Activated T-cell treated with anti-CD3 and anti-CD28 coated beads for 1 hour (primary cell): ENCODE data around the gene RDH12.
"Not testable (repeated sequence)": the region's sequence is repeated elsewhere in the genome, so short reads cannot be mapped to it uniquely, and the experiment has no call there.

ENCODE experiments used
- DNase-seq: peaks from one replicate; pipeline ENCODE4 v3.0.0-alpha.2; 2020; ENCODE audit warnings: low read depth

The RDH12 gene

DNA sequence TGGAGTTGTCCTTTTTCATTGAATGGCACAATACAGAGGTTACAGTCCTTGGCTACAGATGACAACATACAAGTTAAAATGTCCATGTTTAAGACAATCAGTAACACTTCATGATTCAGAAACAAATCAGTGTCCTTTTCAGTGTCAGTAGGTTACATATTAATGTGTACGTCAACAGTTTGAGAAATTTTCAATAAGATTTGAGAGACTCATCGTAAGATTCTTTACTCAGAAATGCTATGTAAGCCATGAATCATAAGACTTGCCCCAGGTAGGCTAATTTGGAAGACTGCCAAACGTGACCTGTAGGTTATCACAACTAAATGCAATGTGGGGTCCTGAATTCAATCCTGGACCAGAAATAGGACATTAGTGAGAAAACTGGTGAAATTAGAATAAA, 3.5 kb downstream of the RDH12 start:
- no peak for DNase-seq

DNA sequence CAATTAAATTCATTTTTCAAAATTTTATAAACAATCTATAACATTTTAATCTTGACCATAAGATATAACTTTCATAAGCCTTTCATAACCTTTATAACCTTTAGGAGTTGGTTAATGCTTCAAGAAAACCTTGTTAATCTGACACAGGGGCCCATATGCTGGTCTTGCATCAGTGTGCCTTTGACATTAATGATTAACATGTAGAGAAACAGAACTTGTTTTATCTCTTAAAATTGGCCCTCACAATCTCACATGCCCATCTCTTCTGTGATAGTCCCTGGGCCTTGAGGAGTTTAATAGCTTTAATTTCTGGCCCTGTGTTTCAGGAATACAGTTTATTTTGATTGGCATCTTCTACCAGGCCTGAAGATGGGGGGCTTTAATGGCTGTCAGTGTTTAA, 7.7 kb downstream of the RDH12 start:
- DNase-seq: not testable (repeated sequence)

DNA sequence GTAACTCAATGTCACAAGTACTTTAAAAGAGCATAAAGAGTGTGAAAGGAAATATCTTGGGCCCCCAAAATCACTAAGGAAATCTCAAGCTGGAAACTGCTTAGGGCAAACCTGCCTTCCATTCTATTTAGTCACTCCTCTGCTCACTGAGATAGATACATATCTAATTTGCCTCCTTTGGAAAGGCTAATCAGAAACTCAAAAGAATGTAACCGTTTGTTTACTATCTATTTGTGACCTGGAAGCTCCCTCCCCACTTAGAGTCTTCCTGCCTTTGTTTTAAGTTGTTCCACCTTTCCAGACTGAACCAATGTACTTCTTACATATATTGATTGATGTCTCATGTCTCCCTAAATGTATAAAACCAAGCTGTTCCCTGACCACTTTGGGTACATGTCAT, 8.1 kb downstream of the RDH12 start:
- DNase-seq: not testable (repeated sequence)

DNA sequence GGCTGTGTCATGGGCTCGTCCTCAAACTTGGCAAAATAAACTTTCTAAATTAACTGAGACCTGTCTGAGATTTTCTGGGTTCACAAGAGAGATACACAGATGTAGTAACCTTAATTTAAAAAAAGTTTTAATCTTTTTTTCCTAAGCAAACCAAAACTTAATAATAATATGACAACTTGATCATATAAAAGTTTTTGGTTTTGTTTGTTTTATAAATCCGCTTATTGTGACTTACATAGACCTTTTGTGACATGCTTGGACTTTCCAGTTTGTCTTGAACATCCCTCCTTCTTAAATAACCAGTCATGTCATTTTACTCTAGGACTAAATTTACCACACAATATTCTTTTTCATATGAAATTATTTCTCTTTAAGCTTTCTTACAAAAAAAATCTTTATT, 8.5 kb downstream of the RDH12 start:
- no peak for DNase-seq

DNA sequence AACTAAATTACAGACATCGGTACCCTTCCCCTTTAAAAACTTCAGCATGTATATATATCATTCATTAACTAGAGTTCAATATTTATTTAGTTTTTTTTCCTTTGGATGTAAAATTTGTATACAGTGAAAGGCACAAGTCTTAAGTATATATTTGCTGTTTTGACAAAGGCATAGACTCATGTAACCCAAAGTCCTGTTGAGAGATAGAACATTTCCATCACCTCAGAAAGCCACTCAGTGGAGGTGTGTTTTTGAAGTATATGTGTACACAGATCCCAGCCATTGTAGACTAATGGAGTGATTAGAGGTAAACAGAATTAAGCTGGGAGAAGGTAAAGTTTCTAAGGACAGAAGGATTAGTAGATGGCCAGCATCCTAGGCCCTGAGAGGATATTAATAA, 15.4 kb downstream of the RDH12 start:
- no peak for DNase-seq

DNA sequence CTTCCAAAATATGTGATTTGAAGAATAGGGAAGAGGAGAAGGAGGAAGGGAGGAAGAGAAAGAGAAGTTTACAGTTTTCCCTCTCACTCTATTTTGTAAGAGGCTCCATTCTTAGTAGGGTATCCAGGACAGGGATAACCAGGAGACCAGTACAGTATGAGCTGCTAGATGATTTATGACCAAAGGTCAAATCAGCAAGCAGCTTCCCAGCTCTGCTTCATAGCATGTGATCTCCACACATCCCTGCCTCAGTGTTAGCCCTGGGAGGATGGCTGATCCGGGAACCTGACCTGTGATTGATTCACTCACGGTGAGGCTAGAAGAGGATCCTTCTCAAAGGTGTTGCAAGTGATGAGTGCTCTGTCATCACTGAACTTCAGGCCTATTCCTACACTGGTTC, 16.6 kb downstream of the RDH12 start:
- DNase-seq: no peak

DNA sequence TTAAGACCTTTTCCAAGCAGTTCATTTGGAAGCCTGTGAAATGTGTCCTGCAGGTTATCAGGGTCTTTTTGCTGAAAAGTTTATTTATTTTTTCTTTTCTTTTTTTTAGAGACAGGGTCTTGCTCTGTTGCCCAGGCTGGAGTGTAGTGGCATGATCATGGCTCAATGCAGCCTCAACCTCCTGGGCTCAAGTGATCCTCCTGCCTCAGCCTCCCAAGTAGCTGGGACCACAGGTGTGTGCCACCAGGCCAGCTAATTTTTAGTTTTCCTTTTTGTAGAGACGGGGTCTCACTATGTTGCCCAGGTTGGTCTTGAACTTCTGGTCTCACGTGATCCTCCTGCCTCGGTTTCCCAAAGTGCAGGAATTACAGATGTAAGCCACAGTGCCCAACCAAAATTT, 17.7 kb downstream of the RDH12 start:
- DNase-seq: not testable (repeated sequence)

DNA sequence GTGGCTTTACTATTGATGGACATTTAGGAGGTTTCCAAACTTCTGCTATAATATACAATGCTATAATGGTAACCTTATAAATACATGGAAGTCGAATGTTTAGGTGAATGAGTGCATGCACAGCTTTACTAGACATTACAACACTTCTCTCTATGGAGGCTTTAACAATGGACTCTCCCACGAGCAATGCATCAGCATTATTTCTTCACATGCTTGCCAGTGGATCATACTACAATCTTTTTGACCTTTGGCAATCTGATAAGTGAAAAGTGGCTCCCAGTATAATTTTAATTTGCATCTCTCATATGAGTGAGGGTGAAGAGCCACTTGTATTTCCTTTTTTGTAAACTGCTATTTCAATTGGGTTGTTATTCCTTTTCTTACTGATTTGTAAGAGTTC, 18.2 kb downstream of the RDH12 start:
- no peak for DNase-seq

DNA sequence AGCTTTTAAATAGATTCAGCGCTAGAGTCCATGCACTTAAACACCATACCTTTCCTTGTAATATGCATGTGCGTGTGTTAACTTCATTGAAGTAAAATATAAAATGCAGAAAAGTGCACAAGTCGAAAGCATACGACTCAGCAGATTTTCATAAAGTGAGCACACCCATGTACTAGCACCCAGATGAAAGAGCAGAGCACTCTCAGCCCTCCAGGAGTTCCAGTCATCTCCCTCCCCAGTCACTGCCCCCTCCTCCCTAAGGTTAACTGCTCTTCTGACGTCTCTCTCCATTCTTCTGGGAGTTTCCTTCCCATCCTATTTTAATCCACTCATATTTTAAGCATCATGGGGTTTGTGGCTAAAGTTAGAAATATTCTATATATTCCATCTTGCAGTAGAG, 20.2 kb downstream of the RDH12 start:
- DNase-seq: no peak

DNA sequence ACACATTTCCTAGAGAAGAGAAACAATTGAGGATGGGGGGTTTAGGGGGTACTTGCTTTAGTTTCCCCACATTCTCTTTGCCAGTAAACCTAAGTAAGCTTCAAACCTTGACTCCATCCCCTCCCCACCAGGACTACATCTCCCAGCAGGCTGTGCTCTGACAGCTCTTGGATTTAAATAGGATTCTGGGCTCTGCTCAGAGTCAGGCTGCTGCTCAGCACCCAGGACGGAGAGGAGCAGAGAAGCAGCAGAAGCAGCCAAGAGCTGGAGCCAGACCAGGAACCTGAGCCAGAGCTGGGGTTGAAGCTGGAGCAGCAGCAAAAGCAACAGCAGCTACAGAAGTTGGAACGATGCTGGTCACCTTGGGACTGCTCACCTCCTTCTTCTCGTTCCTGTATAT, 20.6 kb downstream of the RDH12 start:
- no peak for DNase-seq

DNA sequence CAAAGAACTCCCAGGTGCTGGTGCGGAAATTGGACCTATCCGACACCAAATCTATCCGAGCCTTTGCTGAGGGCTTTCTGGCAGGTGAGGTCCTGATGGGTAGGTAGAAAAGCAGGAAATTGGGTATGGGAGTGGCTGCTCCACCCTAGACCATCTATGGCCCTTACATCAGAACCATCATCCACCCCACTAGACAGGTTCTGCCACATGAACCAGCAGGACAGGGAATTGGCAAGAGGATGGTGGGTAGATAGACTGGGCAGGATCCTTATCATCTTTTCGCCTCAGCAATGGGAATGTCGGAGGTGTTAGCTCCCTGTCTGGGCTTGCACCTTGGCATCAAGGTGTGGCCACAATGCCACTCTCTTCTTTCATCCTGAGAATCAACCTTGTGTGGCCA, 23.5 kb downstream of the RDH12 start:
- DNase-seq: no peak

DNA sequence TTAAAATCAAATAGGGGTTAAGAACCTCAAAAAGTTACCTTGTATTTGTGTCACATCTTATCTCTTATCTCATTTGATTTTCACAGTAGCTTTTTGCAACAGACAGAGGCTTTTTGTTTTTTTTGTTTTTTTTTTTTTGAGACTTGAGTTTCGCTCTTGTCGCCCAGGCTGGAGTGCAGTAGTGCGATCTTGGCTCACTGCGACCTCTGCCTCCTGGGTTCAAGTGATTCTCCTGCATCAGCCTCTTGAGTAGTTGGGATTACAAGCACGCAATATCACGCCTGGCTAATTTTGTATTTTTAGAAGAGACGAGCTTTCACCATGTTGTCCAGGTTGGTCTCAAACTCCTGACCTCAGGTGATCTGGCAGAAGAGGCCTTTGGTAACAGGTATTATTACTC, 25.7 kb downstream of the RDH12 start:
- no peak for DNase-seq

DNA sequence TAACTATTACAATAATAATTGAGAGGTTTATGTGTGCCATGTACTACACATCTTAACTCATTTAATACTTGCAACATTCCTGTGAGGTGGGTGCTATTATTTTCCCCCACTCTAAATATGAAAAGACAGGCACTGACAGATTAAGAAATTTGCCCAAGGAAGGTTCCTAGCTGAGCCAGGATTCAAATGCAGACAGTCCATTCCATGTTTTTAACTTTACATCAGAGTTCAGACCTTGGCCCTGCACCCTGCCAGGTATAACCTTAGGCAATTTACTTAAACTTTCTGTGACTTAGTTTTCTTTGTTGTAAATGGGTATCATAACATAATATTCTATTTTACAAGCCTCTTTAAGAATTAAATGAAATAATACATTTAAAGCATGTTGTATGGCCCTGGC, 26.6 kb downstream of the RDH12 start:
- no peak for DNase-seq

DNA sequence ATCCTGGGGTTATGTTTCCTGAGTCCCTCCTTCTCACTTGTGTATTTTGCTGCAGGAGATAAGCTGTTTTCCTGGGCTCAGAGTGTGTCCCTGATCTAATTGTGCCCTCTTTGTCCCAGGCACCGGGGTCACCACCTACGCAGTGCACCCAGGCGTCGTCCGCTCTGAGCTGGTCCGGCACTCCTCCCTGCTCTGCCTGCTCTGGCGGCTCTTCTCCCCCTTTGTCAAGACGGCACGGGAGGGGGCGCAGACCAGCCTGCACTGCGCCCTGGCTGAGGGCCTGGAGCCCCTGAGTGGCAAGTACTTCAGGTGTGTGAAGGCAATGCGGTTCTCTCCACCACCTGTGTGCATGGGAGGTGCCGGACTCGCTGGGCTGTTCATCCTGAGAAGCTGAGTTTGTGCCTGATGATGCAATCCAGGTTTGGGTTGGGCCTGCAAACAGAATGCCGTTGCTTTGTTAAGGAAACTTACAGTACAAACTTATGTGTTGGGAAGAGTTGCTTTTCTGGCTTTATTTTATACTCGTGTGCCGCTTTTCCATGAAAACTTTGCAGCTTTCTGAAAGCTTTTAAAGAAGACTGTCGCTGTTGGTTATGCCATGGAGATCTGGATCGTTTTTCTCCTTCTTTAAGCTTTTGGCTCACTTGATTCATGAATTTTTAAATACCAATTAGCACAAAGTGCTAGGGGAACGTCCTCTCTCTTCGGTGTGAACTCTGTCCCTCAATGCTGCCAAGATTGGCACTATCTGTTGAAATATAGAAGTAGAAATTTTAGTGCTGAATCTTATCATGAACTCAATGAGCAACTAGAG, 27.6 kb downstream of the RDH12 start:
- no peak for DNase-seq

DNA sequence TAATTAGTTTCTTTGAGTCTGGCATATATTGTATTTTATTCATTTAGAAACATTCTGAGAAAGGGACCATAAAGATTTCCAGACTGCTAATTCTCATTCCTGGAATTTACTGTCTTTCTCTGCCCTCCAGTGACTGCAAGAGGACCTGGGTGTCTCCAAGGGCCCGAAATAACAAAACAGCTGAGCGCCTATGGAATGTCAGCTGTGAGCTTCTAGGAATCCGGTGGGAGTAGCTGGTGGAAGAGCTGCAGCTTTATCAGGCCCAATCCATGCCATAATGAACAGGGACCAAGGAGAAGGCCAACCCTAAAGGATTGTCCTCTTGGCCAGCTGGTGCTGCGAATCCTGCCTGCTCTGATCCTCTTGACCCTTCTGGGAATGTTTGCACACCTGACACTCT, 31.9 kb downstream of the RDH12 start:
- DNase-seq: no peak

DNA sequence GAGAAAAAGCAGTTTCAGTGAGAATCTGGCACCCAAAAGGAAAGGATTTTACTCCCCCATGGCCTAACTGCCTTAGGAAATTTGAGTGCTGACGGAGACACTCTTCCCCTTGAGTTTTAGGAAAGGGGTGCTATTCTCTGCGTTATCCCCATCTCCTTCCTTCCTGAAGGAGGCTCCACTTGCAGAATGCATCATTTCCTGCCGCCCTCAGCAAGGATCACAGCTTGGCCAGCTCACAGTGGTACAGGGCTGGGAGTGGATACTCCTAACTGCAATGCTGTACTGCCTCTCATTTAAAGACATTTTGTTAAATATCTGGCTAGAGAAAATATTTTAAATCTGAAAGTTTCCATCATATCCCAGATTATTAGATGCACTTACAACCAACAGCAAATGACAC, 33.0 kb downstream of the RDH12 start:
- DNase-seq: no peak

DNA sequence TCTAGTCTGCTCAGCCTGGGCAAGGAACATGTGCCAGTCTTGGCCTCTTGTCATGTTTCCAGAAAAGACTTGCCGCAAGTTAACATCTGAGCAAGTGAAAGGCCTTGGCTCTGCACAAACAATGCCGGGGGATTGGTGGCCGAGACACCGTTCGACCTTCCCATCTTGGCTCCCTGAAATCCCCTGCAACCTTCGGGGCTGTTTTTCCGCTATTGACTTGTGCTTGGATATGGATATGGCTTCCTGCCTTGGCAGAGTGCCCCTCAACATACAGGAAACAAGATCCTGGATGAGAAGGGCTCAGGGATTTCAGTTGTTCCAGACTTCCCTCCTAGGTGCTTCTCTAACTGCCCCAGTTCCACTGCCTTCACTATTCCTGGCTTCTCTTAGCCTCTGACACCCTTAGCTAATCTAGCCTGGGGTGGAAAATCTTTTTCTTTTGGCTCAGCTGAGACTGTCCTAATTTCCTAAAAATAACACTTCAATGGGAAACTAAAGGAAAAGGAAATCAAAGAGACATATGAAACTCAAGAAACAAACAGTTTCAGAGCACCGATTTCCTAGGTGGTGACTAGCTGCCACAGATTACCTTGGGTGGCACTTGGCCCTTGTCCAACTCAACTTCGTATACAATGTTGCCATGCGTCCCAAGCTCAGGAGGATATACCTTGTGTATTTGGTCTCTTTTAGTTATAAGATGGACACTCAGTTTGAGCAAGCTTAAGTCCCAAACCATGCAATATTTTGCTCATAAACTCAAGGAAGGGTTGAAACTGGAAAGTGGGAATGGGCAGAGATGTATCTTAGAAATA, 33.9 kb downstream of the RDH12 start:
- no peak for DNase-seq

DNA sequence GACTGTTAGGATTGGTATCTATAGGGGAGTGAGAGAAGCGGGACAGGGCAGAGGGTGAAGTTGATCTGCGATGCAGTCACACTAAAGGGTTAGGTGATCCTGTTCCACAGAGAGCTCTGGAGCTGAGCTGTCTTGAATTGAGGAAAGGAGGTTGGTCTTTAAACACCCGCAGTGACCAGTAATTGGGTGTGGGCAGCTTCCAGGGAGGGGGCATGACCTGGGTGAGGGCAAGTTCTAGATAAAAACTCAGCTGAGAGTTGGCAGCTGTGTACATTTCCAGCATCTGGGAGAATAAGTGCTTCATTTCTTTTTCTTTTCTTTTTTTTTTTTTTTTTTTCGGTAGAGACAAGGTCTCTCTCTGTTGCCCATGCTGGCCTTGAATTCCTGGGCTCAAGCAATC, 35.1 kb downstream of the RDH12 start:
- no peak for DNase-seq

DNA sequence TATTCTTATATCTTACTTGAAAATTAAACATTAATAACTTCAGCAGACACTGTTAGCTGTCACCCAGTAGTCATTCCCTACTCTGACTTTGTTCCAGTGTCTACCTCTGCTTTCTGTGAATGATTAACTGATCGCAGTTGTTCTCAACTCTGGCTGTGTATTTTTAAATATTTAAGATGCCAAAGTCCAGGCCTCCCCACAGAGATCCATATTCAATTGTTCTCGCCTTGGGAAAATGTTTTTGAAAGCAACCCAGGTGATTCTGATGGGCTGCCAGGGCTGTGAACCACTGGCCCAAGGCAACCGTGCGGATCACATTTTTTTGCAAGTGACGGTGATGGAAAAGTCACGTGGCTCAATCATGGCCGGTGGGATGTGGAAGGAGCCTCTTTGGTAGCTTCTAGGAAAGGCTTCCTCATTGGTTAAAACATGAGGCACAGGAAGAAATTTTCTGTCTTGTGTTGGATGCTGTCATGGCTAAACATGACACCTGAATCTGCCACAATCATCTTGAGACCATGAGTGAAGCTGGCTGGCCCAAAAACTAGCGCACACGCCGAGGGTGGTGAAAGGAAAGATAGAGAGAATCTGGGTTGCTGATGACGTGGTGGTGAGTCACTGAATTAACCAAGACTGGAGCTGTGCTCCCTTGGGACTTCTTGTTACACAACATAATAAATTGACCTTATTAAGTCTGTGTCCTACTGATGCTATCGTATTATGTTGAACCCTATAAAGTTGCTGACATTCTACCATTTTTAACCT, 37.2 kb downstream of the RDH12 start:
- no peak for DNase-seq

DNA sequence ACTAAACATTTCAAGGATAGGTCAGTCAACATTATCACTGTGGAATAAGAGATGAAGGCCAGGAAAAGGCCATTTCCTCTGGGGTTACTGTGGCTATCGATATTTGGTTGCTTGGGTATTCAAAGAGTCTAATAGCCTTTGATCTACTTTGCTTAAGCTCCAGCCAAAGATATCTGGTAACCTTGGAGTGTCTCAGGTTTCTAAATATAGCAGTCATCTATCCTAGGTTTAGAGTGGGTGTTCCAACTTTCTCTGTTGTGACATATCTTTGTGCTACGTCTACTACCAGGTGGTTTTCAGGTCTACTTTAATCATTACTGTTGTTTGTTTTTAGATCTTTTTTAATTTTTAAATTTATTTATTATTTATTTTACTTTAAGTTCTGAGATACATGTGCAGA, 42.4 kb downstream of the RDH12 start:
- no peak for DNase-seq

DNA sequence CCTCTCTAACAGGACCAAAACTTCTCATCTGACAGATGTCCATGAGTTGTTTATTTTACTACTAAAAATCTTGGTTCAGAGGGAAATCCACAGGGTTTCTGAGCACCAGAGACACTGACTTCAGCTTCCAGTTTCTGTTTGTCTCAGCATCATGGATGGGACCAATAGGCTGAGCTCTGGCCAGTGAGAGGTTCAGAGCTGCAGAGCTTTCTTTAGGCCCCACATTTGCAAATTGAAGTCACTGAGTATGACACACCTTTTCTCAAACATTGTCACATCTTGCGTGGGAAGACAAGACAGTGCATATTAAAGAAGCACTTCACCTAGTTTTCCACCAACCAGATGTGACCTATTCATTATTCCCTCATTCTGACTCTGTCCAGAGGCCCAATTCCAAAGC, 45.2 kb downstream of the RDH12 start:
- DNase-seq: no peak

DNA sequence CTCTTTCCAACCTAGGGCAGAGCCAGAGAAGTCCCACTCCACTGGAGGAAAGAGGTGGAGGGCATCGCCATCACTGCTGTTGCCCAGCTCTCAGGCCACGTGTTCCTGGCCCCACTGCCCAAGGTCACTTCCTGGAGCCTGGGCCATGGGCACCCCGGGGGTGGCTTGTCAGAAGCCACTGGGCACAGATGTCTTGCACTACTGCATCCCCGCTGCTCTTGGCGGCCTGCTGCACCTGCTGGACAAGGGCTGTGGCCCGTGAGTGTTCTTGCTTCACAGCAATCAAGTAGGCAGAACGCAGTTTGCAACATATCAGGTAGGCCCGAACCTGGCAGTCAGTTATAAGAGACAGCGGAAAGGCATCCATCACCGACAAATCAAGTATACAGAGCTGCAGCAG, 46.6 kb downstream of the RDH12 start:
- no peak for DNase-seq
